AG04450 (cell line): ENCODE data around the gene RAB3GAP1. TPM values are rescaled to one million over a fixed set of nuclear protein-coding genes. Genes with fewer than 3 reads are reported as not detected.
"Not testable (repeated sequence)": the region's sequence is repeated elsewhere in the genome, so short reads cannot be mapped to it uniquely, and the experiment has no call there.

Experiments
- CTCF ChIA-PET: fragments of 300-600, 350-600 bp; formaldehyde crosslinking; extraction: SDS; loops from one replicate; lab custom pipeline; 2022; ENCODE audit warnings: antibody characterized with exemption, inconsistent platforms; lab: Charles Lee
- POLR2A ChIA-PET: fragments of 350-600 bp; formaldehyde crosslinking; extraction: SDS; loops from one replicate; lab custom pipeline; 2021; ENCODE audit warnings: antibody characterized with exemption, inconsistent platforms; lab: Yijun Ruan, JAX
- DNase-seq: peaks from one replicate; pipeline ENCODE4 v3.0.0-alpha.2; 2011; ENCODE audit warnings: low read depth, low spot score
- H3K27ac ChIP-seq: one replicate; pipeline ENCODE4 v1.5.1; 2012; ENCODE audit warnings: low read depth, low read length, control low read depth
- H3K27me3 ChIP-seq: one replicate; pipeline ENCODE4 v1.6.0; 2012; ENCODE audit warnings: low read length; ENCODE audit not compliant: control insufficient read depth, insufficient read depth
- H3K4me3 ChIP-seq: 2 replicates; pipeline ENCODE4 v1.5.1; 2011; ENCODE audit warnings: mild to moderate bottlenecking, low read depth, low read length, control low read depth
- H3K9me3 ChIP-seq: 2 replicates; pipeline ENCODE4 v1.5.1; 2012; ENCODE audit warnings: low read length; ENCODE audit not compliant: control insufficient read depth, insufficient read depth
- polyA plus RNA-seq: library from polyadenylated mRNA; depleted of rRNA; stranded (reverse); fragments of >200 nt; gene quantifications from 2 replicates; pipeline ENCODE4 v1.2.3, GENCODE V29; 2011
- TF ChIP-seq, protein P1 (sequence below): IDR thresholded peaks from 2 replicates; pipeline ENCODE4 v1.5.1; 2011; ENCODE audit warnings: low read depth, low read length, control low read depth, inconsistent platforms

Gene RAB3GAP1
- polyA plus RNA-seq, 1 experiment, result 47.5 TPM

DNA sequence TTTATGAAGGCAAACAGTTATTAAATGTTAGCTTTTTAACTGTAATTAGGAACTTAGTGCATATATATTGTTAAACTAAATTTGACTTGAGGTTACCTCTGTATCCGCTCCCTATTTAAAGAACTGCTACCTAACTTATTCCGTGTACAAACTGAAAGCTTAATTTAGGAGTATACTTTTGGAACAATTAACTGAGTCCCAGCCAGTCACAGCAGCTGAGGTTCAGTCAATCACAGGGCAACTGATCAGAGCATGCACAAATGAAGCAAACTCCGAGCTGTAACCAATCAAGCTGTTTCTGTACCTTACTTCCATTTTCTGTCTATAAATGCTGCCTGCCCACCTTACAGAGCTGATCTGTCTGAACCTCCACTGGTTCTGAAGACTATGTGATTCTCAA, 61.2 kb downstream of the RAB3GAP1 start:
- no peaks in the 10 kb centered on the region for H3K27me3 ChIP-seq
- no peak for DNase-seq
- ChIA-PET POLR2A (no interaction called here), CTCF (no interaction called here)
- no peak overlapping the region for H3K4me3 ChIP-seq
- TF ChIP-seq, protein P1, sequence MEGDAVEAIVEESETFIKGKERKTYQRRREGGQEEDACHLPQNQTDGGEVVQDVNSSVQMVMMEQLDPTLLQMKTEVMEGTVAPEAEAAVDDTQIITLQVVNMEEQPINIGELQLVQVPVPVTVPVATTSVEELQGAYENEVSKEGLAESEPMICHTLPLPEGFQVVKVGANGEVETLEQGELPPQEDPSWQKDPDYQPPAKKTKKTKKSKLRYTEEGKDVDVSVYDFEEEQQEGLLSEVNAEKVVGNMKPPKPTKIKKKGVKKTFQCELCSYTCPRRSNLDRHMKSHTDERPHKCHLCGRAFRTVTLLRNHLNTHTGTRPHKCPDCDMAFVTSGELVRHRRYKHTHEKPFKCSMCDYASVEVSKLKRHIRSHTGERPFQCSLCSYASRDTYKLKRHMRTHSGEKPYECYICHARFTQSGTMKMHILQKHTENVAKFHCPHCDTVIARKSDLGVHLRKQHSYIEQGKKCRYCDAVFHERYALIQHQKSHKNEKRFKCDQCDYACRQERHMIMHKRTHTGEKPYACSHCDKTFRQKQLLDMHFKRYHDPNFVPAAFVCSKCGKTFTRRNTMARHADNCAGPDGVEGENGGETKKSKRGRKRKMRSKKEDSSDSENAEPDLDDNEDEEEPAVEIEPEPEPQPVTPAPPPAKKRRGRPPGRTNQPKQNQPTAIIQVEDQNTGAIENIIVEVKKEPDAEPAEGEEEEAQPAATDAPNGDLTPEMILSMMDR, result no peak
- no peaks in the 10 kb centered on the region for H3K9me3 ChIP-seq
- H3K27ac ChIP-seq, result no peak overlapping the region

DNA sequence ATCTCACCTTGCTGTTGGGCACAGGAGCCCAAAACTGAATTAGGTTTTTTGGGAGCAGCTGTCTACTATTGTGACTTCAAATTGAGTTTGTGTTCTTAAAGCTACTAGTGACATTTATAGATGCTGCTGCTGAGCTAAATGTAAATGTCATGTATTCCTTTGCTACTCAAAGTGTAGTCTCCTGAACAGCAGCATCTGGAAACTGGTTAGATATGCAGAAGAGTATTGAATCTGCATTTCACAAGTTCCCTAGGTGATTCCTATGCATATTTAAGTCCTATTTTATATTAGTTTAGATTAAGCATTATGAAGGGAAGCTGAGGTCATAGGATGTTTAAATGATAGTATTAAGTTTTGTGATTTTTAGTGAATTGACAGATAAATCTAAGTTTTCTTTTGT, 67.5 kb downstream of the RAB3GAP1 start:
- Histone ChIP-seq H3K9me3 (no peaks in the 10 kb centered on the region), H3K27ac (no peak overlapping the region), H3K27me3 (no peaks in the 10 kb centered on the region), H3K4me3 (no peak overlapping the region)
- ChIA-PET CTCF (interaction anchor here (1.0 kb wide), 1 partner anchor 130 kb away, joined by 3 read pairs; no protein-coding TSS in a partner anchor), POLR2A (no interaction called here)
- no peak for DNase-seq
- TF ChIP-seq, protein P1, result no peak

DNA sequence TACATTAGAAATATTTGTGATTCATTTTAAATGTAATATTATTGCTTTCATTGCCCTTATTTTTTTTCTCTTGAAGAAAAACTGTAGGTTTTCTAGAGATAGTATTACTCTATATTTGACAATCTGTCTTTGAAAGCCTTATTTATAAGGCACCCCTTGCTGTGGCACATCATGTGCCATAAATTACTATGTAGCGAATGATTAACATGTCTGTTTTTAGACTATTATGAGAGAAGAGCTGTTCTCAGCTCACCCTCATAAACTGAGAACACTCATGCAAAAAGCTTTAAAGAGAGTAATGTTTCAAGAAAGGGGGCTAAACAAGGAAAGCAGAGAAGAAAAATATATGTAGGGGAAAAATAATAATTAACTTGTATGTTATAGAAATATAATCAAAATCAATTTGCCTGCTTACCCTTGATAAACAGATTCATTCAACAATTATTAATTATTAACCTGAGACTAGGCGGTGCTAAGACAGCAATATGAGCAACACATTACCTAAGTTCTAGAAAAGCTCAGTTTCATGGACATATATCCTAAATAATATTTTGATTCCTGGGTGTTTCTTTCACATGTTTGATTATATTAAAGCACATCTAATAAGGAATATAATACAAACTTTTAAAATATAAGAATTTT, 69.0 kb downstream of the RAB3GAP1 start:
- Histone ChIP-seq H3K9me3 (no peaks in the 10 kb centered on the region), H3K4me3 (no peak overlapping the region), H3K27me3 (no peaks in the 10 kb centered on the region), H3K27ac (no peak overlapping the region)
- ChIA-PET POLR2A (no interaction called here), CTCF (no interaction called here)
- TF ChIP-seq, protein P1, result no peak
- no peak for DNase-seq

DNA sequence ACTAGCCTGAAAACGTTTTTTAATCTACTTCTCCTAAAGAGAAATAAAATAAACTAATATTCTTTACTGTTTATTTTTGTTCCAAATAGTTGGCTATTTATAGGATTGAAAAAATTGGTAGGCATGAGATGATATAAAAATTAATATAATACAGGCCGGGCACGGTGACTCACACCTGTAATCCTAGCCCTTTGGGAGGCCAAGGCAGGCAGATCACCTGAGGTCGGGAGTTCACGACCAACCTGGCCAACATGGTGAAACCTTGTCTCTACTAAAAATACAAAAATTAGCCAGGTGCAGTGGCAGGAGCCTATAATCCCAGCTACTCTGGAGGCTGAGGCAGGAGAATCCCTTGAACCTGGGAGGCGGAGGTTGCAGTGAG, 69.6 kb downstream of the RAB3GAP1 start:
- H3K9me3 ChIP-seq, DNase-seq, H3K27me3 ChIP-seq, POLR2A ChIA-PET, H3K27ac ChIP-seq, H3K4me3 ChIP-seq: not testable (repeated sequence)
- CTCF ChIA-PET, result interaction anchor here (0.9 kb wide), 1 partner anchor 118 kb away, joined by 3 read pairs; no protein-coding TSS in a partner anchor

DNA sequence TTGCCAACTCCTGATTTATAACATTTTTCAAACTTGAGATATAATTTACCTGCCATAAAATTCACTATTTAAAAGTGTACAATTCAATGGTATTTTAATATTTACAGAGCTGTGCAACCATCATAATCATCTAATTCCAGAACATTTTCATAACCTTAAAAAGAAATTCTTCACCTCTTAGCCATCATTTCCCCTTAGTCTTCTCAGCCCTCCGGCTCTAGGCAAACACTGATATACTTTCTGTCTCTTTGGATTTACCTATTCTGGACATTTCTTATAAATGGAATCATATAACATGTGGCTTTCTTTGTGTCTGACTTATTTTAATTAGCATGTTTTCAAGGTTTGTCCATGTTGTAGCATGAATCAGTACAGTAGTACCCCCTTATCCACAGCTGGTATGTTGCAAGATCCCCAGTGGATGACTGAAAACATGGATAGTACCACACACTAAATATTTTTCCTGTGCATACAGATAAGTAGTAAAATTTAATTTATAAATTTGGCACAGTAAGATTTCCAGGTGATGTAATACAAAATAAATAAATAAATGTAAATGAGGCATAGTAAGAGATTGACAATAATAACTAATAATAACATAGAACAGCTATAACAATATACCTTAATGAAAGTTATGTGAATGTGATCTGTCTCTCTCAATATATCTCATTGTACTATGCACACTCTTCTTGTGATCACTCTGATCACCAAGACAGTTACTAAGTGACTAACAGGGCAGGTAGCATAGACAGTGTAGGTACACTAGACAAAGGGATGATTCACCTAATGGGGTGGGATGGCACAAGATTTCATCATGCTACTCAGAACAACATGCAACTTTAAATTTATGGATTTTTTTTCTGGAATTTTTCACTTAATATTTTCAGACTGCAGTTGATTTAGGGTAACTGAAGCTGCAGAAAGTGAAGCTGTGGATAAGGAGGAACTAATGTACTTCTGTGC, 73.1 kb downstream of the RAB3GAP1 start:
- ChIA-PET CTCF (interaction anchor here (0.6 kb wide), 1 partner anchor 628 kb away, joined by 4 read pairs; no protein-coding TSS in a partner anchor), POLR2A (interaction anchor here (0.5 kb wide), 1 partner anchor 22 kb away, joined by 3 read pairs; no protein-coding TSS in a partner anchor)
- no peaks in the 10 kb centered on the region for H3K27me3 ChIP-seq
- no peaks in the 10 kb centered on the region for H3K9me3 ChIP-seq
- no peak overlapping the region for H3K27ac ChIP-seq
- DNase-seq, result no peak
- TF ChIP-seq, protein P1, result no peak
- H3K4me3 ChIP-seq, result no peak overlapping the region
